Activated CD8-positive, alpha-beta memory T cell treated with anti-CD3 and anti-CD28 coated beads, Interleukin-2, amount 50 U/mL, for 24 hours (primary cell): ENCODE results near the gene MTRF1.
"Not testable (repeated sequence)": the region's sequence is repeated elsewhere in the genome, so short reads cannot be mapped to it uniquely, and the experiment has no call there.

Experiments used
- DNase-seq: peaks from one replicate; pipeline ENCODE4 v3.0.0-alpha.2; 2020; ENCODE audit errors: extremely low read depth

Gene MTRF1

GRCh38 chr13:41282129-41282571, 18.8 kb upstream of the MTRF1 start:
- no peak for DNase-seq

GRCh38 chr13:41279156-41279555, 15.8 kb upstream of the MTRF1 start:
- DNase-seq, result not testable (repeated sequence)

GRCh38 chr13:41276824-41277223, 13.4 kb upstream of the MTRF1 start:
- DNase-seq, result no peak

GRCh38 chr13:41274881-41275280, 11.5 kb upstream of the MTRF1 start:
- no peak for DNase-seq

- no peak for DNase-seq
Observed at GRCh38 chr13:41273831-41274441, 10.6 kb upstream of the MTRF1 start.

GRCh38 chr13:41271456-41272285, 8.3 kb upstream of the MTRF1 start:
- no peak for DNase-seq

- DNase-seq, result no peak
Observed at GRCh38 chr13:41268764-41269163, 5.4 kb upstream of the MTRF1 start.

- no peak for DNase-seq
Observed at GRCh38 chr13:41267106-41267505, 3.7 kb upstream of the MTRF1 start.

- DNase-seq, result no peak
Observed at GRCh38 chr13:41259875-41260501, 3.4 kb downstream of the MTRF1 start.

- DNase-seq, result no peak
Observed at GRCh38 chr13:41257535-41257934, 5.8 kb downstream of the MTRF1 start.

- no peak for DNase-seq
Observed at GRCh38 chr13:41254902-41255301, 8.5 kb downstream of the MTRF1 start.

- no peak for DNase-seq
Observed at GRCh38 chr13:41250993-41251392, 12.4 kb downstream of the MTRF1 start.

GRCh38 chr13:41246969-41247680, 16.3 kb downstream of the MTRF1 start:
- DNase-seq, result no peak

GRCh38 chr13:41244556-41244955, 18.8 kb downstream of the MTRF1 start:
- no peak for DNase-seq

GRCh38 chr13:41241626-41242025, 21.8 kb downstream of the MTRF1 start:
- no peak for DNase-seq

- no peak for DNase-seq
Observed at GRCh38 chr13:41236369-41236768, 27.0 kb downstream of the MTRF1 start.

GRCh38 chr13:41232578-41233480, 30.5 kb downstream of the MTRF1 start:
- DNase-seq, result no peak

GRCh38 chr13:41231786-41232185, 31.6 kb downstream of the MTRF1 start:
- no peak for DNase-seq

GRCh38 chr13:41231025-41231677, 32.2 kb downstream of the MTRF1 start:
- no peak for DNase-seq

GRCh38 chr13:41229356-41229755, 34.0 kb downstream of the MTRF1 start:
- no peak for DNase-seq
